Large intestine (tissue), 3 donors: Measurements from ENCODE around the gene TAS2R50. TPM values are rescaled to one million over a fixed set of nuclear protein-coding genes. Genes with fewer than 3 reads are reported as not detected.

ENCODE experiments used
- DNase-seq, 2 donors: peaks; one replicate each; pipeline versions ENCODE4 v3.0.0 to v3.0.0-alpha.2; 2013
- H3K27ac ChIP-seq: one replicate; pipeline ENCODE4 v1.5.1; 2013; ENCODE audit warnings: low read length
- H3K27me3 ChIP-seq: 2 replicates; pipeline ENCODE4 v1.6.1; 2013; ENCODE audit warnings: low read length; ENCODE audit not compliant: control insufficient read depth, insufficient read depth
- H3K36me3 ChIP-seq: 2 replicates; pipeline ENCODE4 v1.6.1; 2013; ENCODE audit warnings: low read length; ENCODE audit not compliant: control insufficient read depth, insufficient read depth
- H3K4me1 ChIP-seq: one replicate; pipeline ENCODE4 v1.6.1; 2013; ENCODE audit warnings: low read length; ENCODE audit not compliant: control insufficient read depth, insufficient read depth
- H3K4me3 ChIP-seq: one replicate; pipeline ENCODE4 v1.5.1; 2013; ENCODE audit warnings: low read length
- H3K9me3 ChIP-seq: one replicate; pipeline ENCODE4 v1.6.1; 2013; ENCODE audit warnings: mild to moderate bottlenecking, low read depth, low read length, moderate library complexity; ENCODE audit not compliant: control insufficient read depth
- WGBS: methylation state at CpG from one replicate; pipeline ENCODE4 v1.1.5; 2013; ENCODE audit warnings: low lambda C conversion rate; ENCODE audit not compliant: insufficient coverage; 5-methylcytosine and 5-hydroxymethylcytosine counted together
- polyA plus RNA-seq: library from polyadenylated mRNA; unstranded; fragments of 120-200 nt; gene quantifications from one replicate; pipeline ENCODE4 v1.2.1, GENCODE V29; 2013

The TAS2R50 gene
- polyA plus RNA-seq, 1 donor = 0.04 TPM

GRCh38 chr12:10998204-10998603 is 11.5 kb upstream of the TAS2R50 start, which contains the start of gene TAS2R20:
TSS of gene TAS2R20 (minus strand) at chr12:10998304. CDS start at chr12:10997875, 429 bp downstream.
- Histone ChIP-seq H3K27ac (no peak within 1 kb of the TSS), H3K9me3 (no peaks in the 10 kb centered on the region)
- no peak for DNase-seq

GRCh38 chr12:10994307-10994706 is 7.6 kb upstream of the TAS2R50 start:
- Histone ChIP-seq H3K4me1 (no peaks in the 10 kb centered on the region), H3K9me3 (no peaks in the 10 kb centered on the region), H3K27ac (no peak overlapping the region), H3K4me3 (no peak overlapping the region), H3K27me3 (no peaks in the 10 kb centered on the region), H3K36me3 (no peaks in the 10 kb centered on the region)
- no CpG with 5 or more reads among the region's 3 CpGs for WGBS
- DNase-seq = no peak

More at GRCh38 chr12:10998204-10998603, 11.5 kb upstream of the TAS2R50 start, which contains the start of gene TAS2R20:
- Histone ChIP-seq H3K27me3 (no peaks in the 10 kb centered on the region), H3K4me1 (no peaks in the 10 kb centered on the region), H3K36me3 (no peaks in the 10 kb centered on the region), H3K4me3 (no peak within 1 kb of the TSS)

GRCh38 chr12:10989107-10989506 is 2.4 kb upstream of the TAS2R50 start:
- Histone ChIP-seq H3K9me3 (no peaks in the 10 kb centered on the region), H3K27ac (no peak overlapping the region), H3K4me1 (no peaks in the 10 kb centered on the region), H3K36me3 (no peaks in the 10 kb centered on the region), H3K4me3 (no peak overlapping the region), H3K27me3 (no peaks in the 10 kb centered on the region)
- 89% methylated on average over 1 of the region's 2 CpGs for WGBS
- DNase-seq = no peak

- no peaks in the 10 kb centered on the region for H3K36me3 ChIP-seq
- no peak overlapping the region for H3K4me3 ChIP-seq
- H3K9me3 ChIP-seq = no peaks in the 10 kb centered on the region
- no peak overlapping the region for H3K27ac ChIP-seq
- H3K4me1 ChIP-seq = no peaks in the 10 kb centered on the region
- no peaks in the 10 kb centered on the region for H3K27me3 ChIP-seq
- no peak for DNase-seq
- WGBS = no CpG with 5 or more reads among the region's 5 CpGs
Measured at GRCh38 chr12:10982244-10982643, 4.5 kb downstream of the TAS2R50 start.

GRCh38 chr12:10974965-10975364 is 11.7 kb downstream of the TAS2R50 start:
- WGBS = 92% methylated on average over 2 of the region's 3 CpGs
- Histone ChIP-seq H3K4me1 (no peaks in the 10 kb centered on the region), H3K4me3 (no peak overlapping the region), H3K9me3 (no peaks in the 10 kb centered on the region), H3K27ac (no peak overlapping the region), H3K36me3 (no peaks in the 10 kb centered on the region), H3K27me3 (no peaks in the 10 kb centered on the region)
- no peak for DNase-seq

- no peak overlapping the region for H3K27ac ChIP-seq
- H3K27me3 ChIP-seq = no peaks in the 10 kb centered on the region
- no peaks in the 10 kb centered on the region for H3K4me1 ChIP-seq
- H3K36me3 ChIP-seq = no peaks in the 10 kb centered on the region
- no peak overlapping the region for H3K4me3 ChIP-seq
- H3K9me3 ChIP-seq = peaks cover 2% of the 10 kb centered on the region
- DNase-seq = no peak
- WGBS = 86% methylated on average over 1 of the region's 15 CpGs
Measured at GRCh38 chr12:10968765-10969456, 17.8 kb downstream of the TAS2R50 start.

- no peak overlapping the region for H3K4me3 ChIP-seq
- WGBS = no CpG with 5 or more reads among the region's 2 CpGs
Measured at GRCh38 chr12:10967409-10967808, 19.3 kb downstream of the TAS2R50 start.

GRCh38 chr12:10966314-10966713 is 20.4 kb downstream of the TAS2R50 start:
- Histone ChIP-seq H3K27me3 (no peaks in the 10 kb centered on the region), H3K27ac (no peak overlapping the region), H3K4me1 (no peaks in the 10 kb centered on the region), H3K9me3 (peaks cover 2% of the 10 kb centered on the region), H3K4me3 (no peak overlapping the region), H3K36me3 (no peaks in the 10 kb centered on the region)
- DNase-seq = no peak

More at GRCh38 chr12:10967409-10967808, 19.3 kb downstream of the TAS2R50 start:
- H3K9me3 ChIP-seq = peaks cover 2% of the 10 kb centered on the region
- no peaks in the 10 kb centered on the region for H3K36me3 ChIP-seq
- H3K27ac ChIP-seq = no peak overlapping the region
- no peaks in the 10 kb centered on the region for H3K4me1 ChIP-seq
- H3K27me3 ChIP-seq = no peaks in the 10 kb centered on the region
- DNase-seq = no peak

- H3K27ac ChIP-seq = no peak overlapping the region
- no peak for DNase-seq
- peaks cover 2% of the 10 kb centered on the region for H3K9me3 ChIP-seq
- H3K36me3 ChIP-seq = no peaks in the 10 kb centered on the region
- no peaks in the 10 kb centered on the region for H3K27me3 ChIP-seq
- H3K4me3 ChIP-seq = no peak overlapping the region
- no peaks in the 10 kb centered on the region for H3K4me1 ChIP-seq
- 100% methylated on average over 1 of the region's 1 CpG for WGBS
Measured at GRCh38 chr12:10965476-10965875, 21.2 kb downstream of the TAS2R50 start.

GRCh38 chr12:10960211-10960610 is 26.5 kb downstream of the TAS2R50 start:
- Histone ChIP-seq H3K9me3 (peaks cover 2% of the 10 kb centered on the region), H3K4me3 (no peak overlapping the region), H3K27me3 (no peaks in the 10 kb centered on the region), H3K36me3 (no peaks in the 10 kb centered on the region), H3K4me1 (no peaks in the 10 kb centered on the region), H3K27ac (no peak overlapping the region)
- no CpG with 5 or more reads among the region's 4 CpGs for WGBS
- no peak for DNase-seq

- WGBS = 100% methylated on average over 1 of the region's 2 CpGs
- no peaks in the 10 kb centered on the region for H3K4me1 ChIP-seq
- H3K9me3 ChIP-seq = peaks cover 7% of the 10 kb centered on the region
- no peaks in the 10 kb centered on the region for H3K27me3 ChIP-seq
- DNase-seq = no peak
- H3K27ac ChIP-seq = no peak overlapping the region
- no peaks in the 10 kb centered on the region for H3K36me3 ChIP-seq
- no peak overlapping the region for H3K4me3 ChIP-seq
Measured at GRCh38 chr12:10959804-10960203, 26.9 kb downstream of the TAS2R50 start.
